NCI-H345 treated with DMSO at 0.1 percent for 48 hours (cell line): ENCODE results near the gene OR2G6.
"Not testable (repeated sequence)": the region's sequence is repeated elsewhere in the genome, so short reads cannot be mapped to it uniquely, and the experiment has no call there.

Experiments used
- DNase-seq: peaks from one replicate; lab custom pipeline; 2025; ENCODE audit not compliant: unreplicated experiment; lab: John Stamatoyannopoulos, UW

Gene OR2G6

DNA sequence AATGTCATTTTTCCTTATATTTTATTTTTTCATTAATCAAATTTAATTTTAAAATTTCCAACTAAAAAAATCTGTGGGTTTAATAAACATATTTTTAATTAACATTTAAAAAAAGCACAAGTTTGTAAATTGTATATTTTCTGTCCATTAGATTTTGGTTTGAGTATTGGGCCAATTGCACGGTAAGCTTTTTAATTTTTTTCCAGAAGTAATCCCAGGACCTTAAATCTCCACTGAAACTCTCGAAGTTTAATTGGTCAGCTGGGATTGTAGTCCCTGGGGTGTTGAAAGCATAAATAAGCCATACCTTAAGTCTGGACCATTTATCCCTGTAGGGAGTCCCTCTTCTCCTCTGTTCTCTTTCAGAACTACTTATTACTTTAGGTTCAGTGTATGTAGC is at the start of gene OR2G6:
Gene OR2G6, plus strand, starts transcription at position 301 of the 400 bp plus-strand sequence. CDS start 13,574 bp downstream, outside the sequence.
- not testable (repeated sequence) for DNase-seq

DNA sequence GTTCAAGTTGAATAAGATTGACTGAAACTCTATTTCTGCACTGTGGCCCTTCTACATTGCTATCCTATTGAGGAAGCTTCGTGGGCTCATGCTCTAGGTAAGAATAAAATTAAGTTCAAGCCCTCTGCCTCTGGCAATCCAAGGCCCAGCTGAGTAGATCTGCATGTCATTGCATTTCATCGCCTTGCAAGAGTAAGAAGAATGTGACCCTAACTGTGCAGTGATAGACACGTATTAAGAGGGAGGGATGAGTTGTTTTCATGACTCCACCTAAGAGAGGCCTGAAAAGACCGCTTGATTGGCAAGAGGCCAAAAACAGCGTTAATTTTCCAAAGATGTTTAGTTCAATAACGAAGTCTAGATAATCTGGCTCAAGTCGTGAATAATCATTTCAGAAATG is 48.8 kb upstream of the OR2G6 start:
- not testable (repeated sequence) for DNase-seq

DNA sequence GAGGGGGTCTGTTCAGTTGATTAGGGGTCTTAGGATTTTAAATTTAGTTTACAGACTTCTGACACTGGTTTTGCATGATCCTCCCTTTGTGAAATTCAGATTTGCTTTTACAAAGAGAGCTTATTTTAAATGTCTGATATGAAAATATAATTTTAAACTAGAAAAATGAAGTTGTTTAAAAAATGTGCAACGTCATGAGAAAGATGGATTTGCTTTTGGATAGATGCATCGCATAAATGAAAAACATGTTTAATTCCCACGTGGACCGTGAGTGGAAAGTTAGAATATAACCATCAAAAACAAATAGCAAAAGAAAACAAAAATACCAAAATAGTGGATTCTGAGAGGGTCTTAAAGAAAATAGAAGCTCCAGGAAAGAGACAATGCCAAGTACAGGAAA is 36.7 kb upstream of the OR2G6 start:
- no peak for DNase-seq

DNA sequence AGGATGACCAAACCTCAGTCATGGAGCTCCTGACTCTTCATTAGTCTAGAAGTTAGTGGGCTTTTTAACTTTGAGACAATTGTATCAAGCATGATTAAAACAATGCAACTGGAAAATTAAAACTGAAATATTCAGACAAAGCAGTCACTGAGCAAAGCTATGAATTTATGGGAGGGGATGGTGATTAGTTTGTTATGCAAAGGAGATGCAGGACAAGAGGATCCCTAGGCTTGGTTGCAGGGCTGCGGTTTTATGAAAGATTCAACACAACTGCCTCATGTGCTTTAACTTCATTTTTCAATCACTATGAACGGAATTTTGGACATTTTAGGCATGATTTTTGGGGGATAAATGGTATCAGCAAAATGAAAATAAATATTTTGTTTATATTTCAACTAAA is 35.8 kb upstream of the OR2G6 start:
- not testable (repeated sequence) for DNase-seq

DNA sequence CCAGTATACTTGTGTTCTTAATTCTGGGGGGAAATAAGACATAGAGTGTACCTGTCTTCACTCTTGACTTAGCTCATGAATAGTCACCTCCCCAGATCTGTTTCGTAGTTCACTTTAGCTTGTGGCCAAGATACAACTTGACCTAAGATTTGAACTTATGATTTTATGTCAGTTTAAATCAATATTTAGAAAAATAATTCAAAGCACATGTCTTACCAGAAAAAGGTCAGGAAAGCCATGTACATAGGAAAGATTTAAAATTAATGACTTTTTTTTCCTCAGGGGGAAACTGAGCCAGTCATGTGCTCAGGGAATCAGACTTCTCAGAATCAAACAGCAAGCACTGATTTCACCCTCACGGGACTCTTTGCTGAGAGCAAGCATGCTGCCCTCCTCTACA is 34.8 kb upstream of the OR2G6 start, which contains the start of gene OR2T3:
Gene OR2T3, plus strand, starts transcription at position 301 of the 400 bp plus-strand sequence. Its CDS starts 0 bp downstream, at position 301.
- DNase-seq, result not testable (repeated sequence)

DNA sequence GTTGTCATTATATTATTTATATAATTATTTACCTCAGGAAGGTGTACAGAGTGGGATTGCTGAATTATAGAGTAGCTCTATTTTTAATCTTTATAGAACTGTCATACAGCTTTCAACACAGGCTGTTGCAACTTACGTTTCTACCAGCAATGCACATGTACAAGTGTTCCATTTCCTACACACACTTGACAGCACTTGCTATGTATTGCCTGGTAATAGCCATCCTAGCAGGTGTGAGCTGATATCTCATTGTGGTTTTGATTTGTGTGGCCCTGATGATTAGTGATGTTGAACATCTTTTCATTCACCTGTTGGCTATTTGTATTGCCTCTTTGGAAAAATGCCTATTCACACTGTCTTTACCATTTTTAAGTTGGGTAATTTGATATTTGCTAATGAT is 32.2 kb upstream of the OR2G6 start:
- not testable (repeated sequence) for DNase-seq

DNA sequence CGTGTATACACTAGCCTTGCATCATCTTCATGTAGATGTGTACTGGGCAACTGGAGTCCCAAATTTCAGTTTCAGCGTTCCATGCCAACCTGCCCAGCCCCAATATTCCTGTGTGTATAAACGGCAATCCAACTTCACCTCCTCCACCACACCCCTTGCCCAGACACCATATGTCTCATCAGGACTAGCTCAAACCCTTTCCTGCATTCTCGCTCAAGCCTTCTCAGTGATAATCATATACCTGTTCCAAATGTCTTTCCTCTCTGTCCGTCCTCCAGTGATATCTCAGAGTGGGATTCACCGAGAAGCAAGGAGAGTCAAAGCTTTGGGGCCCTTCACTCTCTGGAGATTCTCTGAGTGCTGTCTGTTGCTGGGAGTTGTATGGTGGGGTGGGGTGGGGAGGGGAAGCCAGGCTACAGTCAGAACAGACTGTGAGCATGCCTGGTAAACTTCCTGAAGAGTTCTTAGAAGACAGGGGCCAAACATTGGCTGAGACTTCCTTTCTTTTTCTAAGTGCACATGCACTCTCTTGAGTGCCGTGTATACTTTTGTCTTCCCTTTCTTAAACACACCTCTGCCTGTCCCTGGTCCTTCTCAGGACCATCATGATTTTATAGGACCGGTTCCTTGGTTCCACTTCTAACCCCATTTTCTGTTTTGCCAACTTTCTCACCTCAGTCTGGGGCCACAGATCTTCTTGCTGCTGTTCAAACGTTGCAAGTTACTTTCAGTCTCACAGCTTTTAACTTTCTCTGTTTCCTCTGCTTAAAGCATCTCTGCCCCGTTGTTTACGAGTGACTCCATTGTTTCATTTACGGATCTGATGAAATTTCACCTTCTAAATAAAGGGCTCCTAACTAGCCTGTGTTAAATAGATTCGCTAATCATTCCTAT is 25.9 kb upstream of the OR2G6 start:
- DNase-seq, result not testable (repeated sequence)

DNA sequence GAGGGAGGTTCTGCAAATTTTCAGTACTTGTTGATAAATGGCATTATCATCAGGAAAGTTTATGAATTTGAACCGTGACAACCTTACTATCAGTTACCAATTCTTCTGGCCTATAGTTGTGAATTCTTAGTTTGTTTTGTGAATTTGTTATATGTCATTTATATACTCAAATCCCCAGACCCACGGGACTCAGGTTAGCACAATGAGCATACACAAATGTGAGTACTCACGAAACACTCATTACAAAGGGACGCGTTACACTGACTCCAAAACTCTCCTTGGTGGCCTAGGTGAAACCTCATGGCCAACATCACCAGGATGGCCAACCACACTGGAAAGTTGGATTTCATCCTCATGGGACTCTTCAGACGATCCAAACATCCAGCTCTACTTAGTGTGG is 19.6 kb upstream of the OR2G6 start, which contains the start of gene OR2T5:
Gene OR2T5, plus strand, starts transcription at position 301 of the 400 bp plus-strand sequence. Its CDS starts 0 bp downstream, at position 301.
- DNase-seq, result not testable (repeated sequence)

DNA sequence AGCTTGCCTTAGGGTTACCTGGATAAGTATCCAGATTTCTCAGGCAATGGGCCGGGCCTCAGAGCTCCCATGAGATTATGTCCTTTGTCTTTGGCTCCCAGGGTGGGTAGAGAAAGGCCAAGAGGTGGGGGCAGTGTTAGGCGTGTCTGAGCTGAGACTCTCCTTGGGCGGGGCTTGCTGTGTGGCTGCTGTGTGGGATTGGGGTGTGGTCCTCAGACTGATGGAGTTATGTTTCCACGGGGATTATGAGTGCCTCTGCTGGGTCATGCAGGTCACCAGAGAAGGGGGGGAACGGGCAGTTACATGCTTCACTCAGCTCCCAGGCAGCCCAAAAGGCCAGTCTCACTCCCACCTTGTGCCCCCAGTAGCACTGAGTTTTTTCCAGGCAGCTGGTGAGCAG is 11.2 kb upstream of the OR2G6 start:
- DNase-seq, result not testable (repeated sequence)

DNA sequence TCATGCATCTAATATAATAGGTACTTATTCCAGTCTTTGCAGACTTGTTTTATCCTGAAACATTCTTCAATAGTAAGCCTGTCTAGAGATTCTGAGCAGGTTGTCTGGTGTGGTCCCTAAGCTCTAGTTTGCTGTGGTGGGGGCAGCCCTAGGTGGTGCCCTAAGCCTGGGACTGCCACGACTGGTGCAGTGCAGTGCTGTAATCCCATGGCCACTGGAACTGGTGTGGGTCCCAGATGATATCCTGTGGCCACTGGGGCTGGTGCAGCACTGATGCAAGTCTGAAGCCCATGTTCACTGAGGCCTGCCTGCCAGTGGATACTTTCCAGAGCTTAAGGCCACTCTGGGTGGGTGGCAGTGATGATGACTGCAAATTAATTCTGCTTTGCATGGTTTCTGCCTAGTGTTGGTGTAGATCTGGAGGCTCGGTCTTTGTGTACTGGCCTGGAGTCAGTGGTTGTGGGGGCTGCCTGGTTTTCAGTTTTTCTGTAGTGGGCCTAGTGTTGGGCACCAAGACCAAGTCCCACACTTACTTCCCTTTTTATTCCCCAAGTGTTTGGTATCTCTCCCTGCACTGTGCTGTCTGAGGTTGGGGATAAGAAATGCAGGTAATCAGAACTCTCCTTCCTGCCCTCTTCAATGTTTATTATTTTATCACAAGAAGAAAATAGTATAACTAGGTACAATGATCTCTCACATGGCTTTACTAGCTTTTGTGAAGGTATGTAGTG is 7.4 kb upstream of the OR2G6 start:
- not testable (repeated sequence) for DNase-seq

DNA sequence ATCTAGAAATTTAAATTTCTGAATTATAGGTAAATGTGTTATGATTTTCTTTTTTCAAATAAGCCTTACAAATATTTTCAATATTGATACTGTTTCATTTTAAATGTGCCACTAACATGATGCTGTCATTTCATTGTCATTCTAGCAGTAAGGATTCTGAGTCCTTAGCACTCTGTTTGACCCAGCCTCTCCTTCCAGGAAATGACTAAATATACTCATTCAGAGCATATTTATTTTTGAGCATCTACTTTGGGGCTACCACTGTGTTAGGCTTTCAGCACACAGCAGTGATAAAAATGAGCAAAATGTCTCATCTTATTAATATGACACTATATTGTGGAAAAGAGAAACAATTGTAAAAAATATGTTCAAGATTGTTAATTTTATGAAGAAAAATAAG is 2.3 kb downstream of the OR2G6 start:
- not testable (repeated sequence) for DNase-seq

DNA sequence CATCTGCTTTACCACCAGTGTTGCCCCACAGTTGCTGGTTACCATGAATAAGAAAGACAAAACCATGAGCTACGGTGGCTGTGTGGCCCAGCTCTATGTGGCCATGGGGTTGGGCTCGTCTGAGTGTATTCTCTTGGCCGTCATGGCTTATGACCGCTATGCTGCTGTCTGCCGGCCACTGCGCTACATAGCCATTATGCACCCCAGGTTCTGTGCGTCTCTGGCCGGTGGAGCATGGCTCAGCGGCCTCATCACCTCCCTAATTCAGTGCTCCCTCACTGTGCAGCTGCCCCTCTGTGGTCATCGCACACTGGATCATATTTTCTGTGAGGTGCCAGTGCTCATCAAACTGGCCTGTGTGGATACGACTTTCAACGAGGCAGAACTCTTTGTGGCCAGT is 14.0 kb downstream of the OR2G6 start:
- DNase-seq, result no peak

DNA sequence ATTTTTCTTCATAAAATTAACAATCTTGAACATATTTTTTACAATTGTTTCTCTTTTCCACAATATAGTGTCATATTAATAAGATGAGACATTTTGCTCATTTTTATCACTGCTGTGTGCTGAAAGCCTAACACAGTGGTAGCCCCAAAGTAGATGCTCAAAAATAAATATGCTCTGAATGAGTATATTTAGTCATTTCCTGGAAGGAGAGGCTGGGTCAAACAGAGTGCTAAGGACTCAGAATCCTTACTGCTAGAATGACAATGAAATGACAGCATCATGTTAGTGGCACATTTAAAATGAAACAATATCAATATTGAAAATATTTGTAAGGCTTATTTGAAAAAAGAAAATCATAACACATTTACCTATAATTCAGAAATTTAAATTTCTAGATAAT is 29.6 kb downstream of the OR2G6 start:
- DNase-seq, result not testable (repeated sequence)

DNA sequence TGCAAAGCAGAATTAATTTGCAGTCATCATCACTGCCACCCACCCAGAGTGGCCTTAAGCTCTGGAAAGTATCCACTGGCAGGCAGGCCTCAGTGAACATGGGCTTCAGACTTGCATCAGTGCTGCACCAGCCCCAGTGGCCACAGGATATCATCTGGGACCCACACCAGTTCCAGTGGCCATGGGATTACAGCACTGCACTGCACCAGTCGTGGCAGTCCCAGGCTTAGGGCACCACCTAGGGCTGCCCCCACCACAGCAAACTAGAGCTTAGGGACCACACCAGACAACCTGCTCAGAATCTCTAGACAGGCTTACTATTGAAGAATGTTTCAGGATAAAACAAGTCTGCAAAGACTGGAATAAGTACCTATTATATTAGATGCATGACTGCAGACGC is 39.5 kb downstream of the OR2G6 start:
- DNase-seq, result not testable (repeated sequence)

DNA sequence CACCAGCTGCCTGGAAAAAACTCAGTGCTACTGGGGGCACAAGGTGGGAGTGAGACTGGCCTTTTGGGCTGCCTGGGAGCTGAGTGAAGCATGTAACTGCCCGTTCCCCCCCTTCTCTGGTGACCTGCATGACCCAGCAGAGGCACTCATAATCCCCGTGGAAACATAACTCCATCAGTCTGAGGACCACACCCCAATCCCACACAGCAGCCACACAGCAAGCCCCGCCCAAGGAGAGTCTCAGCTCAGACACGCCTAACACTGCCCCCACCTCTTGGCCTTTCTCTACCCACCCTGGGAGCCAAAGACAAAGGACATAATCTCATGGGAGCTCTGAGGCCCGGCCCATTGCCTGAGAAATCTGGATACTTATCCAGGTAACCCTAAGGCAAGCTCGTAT is 43.2 kb downstream of the OR2G6 start:
- not testable (repeated sequence) for DNase-seq

DNA sequence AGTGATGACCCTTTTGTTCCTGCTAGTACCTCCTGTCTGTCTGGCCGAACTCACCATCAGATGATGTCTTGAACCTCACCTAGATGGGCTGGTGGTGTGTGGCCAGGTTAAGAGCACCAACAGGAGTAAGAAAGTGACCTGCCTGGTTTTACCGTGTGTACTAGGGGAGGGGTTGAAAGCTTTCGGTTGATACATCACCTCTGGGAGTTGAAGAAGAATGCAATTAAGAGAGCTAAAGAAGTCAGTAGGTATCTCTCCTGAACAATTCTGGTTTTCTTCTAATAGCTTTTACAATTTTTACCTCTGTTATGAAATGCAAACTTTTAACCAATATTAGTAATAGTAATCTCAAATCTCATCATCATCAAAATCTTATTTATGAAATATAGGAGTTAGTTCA is 54.8 kb downstream of the OR2G6 start, which contains the start of gene OR2T29:
Gene OR2T29, minus strand, starts transcription at position 101 of the 400 bp plus-strand sequence. CDS start 3,281 bp downstream, outside the sequence.
- DNase-seq, result not testable (repeated sequence)

DNA sequence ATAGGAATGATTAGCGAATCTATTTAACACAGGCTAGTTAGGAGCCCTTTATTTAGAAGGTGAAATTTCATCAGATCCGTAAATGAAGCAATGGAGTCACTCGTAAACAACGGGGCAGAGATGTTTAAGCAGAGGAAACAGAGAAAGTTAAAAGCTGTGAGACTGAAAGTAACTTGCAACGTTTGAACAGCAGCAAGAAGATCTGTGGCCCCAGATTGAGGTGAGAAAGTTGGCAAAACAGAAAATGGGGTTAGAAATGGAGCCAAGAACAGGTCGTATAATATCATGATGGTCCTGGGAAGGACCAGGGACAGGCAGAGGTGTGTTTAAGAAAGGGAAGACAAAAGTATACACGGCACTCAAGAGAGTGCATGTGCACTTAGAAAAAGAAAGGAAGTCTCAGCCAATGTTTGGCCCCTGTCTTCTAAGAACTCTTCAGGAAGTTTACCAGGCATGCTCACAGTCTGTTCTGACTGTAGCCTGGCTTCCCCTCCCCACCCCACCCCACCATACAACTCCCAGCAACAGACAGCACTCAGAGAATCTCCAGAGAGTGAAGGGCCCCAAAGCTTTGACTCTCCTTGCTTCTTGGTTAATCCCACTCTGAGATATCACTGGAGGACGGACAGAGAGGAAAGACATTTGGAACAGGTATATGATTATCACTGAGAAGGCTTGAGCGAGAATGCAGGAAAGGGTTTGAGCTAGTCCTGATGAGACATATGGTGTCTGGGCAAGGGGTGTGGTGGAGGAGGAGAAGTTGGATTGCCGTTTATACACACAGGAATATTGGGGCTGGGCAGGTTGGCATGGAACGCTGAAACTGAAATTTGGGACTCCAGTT is 57.9 kb downstream of the OR2G6 start:
- DNase-seq, result not testable (repeated sequence)

DNA sequence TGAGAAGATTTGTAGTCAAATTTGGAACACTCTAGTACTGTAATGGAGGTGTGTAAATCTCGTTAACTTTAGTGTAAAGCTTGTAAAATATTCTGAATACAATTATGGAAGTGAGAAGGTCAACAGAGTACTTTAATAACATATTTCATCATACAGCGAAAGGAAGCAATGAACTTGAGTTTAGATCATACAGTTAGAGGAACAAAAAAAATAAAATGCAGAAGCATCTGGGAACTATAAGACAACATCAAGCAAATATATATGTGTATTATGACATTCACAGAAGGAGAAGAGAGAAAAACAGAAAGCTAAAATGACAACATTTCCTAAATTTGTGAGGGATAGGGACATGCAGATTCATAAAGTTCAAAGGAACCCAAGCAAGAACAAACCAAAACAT is 61.2 kb downstream of the OR2G6 start:
- not testable (repeated sequence) for DNase-seq

DNA sequence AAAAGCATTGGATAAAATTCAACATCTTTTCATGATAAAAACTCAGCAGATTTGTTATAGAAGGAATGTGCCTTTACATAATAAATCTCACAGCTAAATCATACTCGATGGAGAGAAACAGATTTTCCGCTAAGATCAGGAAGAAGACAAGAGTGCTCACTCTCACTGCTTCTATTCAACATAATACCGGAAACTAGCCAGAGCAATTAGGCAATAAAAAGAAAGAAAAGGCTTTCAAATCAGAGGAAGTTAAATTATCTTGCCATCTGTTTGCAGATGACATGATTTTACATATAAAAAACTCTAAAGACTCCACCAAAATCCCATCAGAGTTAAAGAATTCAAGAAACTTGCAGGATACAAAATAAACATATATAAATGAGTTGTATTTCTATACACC is 62.9 kb downstream of the OR2G6 start:
- not testable (repeated sequence) for DNase-seq

DNA sequence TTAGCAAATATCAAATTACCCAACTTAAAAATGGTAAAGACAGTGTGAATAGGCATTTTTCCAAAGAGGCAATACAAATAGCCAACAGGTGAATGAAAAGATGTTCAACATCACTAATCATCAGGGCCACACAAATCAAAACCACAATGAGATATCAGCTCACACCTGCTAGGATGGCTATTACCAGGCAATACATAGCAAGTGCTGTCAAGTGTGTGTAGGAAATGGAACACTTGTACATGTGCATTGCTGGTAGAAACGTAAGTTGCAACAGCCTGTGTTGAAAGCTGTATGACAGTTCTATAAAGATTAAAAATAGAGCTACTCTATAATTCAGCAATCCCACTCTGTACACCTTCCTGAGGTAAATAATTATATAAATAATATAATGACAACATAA is 64.2 kb downstream of the OR2G6 start:
- not testable (repeated sequence) for DNase-seq

DNA sequence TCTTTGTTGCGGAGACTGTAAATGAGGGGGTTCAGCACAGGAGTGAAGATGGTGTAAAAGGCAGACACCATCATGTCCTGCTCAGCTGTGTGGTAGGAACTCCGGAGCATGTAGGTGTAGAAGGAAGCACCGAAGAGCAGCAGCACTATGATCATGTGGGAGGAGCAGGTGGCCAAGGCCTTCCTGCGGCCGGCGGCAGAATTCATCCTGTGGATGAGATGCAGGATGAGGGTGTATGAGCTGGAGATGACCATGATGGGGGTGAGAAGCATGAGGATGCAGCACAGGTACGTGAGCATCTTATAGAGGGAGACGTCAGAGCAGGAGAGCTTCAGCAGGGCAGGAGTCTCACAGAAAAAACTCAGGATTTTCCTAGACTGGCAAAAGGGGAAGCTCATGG is 66.0 kb downstream of the OR2G6 start:
- DNase-seq, result not testable (repeated sequence)
